BLaER1 treated with 17β-estradiol and CSF1 and Interleukin-3, amounts not matched to agents 10 nM and 100 nM (cell line): ENCODE results near the gene ACSS2.
"Not testable (repeated sequence)": the region's sequence is repeated elsewhere in the genome, so short reads cannot be mapped to it uniquely, and the experiment has no call there.

Source experiments
- H3K27ac ChIP-seq, 11 experiments: shearing (Covaris generic); formaldehyde crosslinking; 2 replicates each; pipeline ENCODE4 v1.8.1; 2022
- H3K27me3 ChIP-seq, 11 experiments: shearing (Covaris generic); formaldehyde crosslinking; 2 replicates each; pipeline ENCODE4 v1.8.1; 2022
- H3K36me3 ChIP-seq, 11 experiments: shearing (Covaris generic); formaldehyde crosslinking; 2 replicates each; pipeline ENCODE4 v1.8.1; 2022
- H3K4me1 ChIP-seq, 10 experiments: shearing (Covaris generic); formaldehyde crosslinking; 2 replicates each; pipeline ENCODE4 v1.8.1; 2022
- H3K4me2 ChIP-seq, 11 experiments: shearing (Covaris generic); formaldehyde crosslinking; 2 replicates each; pipeline ENCODE4 v1.8.1; 2022
- H3K4me3 ChIP-seq, 10 experiments: shearing (Covaris generic); formaldehyde crosslinking; 2 replicates each; pipeline ENCODE4 v1.8.1; 2022
- H3K9ac ChIP-seq, 11 experiments: shearing (Covaris generic); formaldehyde crosslinking; 2 replicates each; pipeline ENCODE4 v1.8.1; 2022
- H3K9me3 ChIP-seq, 11 experiments: shearing (Covaris generic); formaldehyde crosslinking; replicated peaks in 1 of 11; 2 replicates each; pipeline ENCODE4 v1.8.1; 2022
- H4K20me1 ChIP-seq, 11 experiments: shearing (Covaris generic); formaldehyde crosslinking; 2 replicates each; pipeline ENCODE4 v1.8.1; 2022
- Cebpa-rat ChIP-seq, 11 experiments: shearing (Covaris generic); IDR thresholded peaks; 2 replicates each; pipeline ENCODE4 v1.8.1; 2022

The ACSS2 gene

DNA sequence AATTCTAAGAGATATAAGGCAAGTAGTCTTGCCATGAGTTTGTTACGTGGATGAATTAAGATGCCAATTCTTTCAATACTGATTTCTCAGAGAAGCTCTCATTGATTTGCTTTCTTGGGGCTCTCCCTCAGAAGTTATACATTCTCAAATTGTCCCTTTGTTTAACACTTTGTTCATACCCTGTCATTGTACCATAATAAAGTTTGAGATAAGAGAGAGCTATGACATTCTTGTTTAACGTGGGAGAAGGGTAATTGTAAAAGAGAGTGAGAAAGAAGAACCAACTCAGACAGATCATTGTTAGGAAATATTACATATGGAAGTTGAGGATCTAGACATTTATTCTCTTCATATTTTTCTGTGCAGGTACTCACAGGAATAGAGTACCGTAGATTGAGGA is 19.1 kb downstream of the ACSS2 start:
- H3K9ac ChIP-seq, result no peak overlapping the region
- peaks cover 0 to 43% (median 18%) of the 10 kb centered on the region in 10 experiments; a peak in 13 of 20 replicates for H3K4me1 ChIP-seq
- TF ChIP-seq Cebpa-rat (IDR thresholded peaks at IDR 0.05), result no peak
- peaks cover 0 to 8% (median 3%) of the 10 kb centered on the region in 11 experiments; a peak in 2 of 22 replicates for H3K36me3 ChIP-seq
- H3K4me3 ChIP-seq, result no peak overlapping the region
- H3K4me2 ChIP-seq, result no peak overlapping the region
- peaks cover 0 to 15% (median 6%) of the 10 kb centered on the region in 11 experiments; a peak in 9 of 22 replicates for H3K9me3 ChIP-seq
- H3K27me3 ChIP-seq, result no peaks in the 10 kb centered on the region
- H3K27ac ChIP-seq, result no peak overlapping the region
- no peaks in the 10 kb centered on the region for H4K20me1 ChIP-seq

DNA sequence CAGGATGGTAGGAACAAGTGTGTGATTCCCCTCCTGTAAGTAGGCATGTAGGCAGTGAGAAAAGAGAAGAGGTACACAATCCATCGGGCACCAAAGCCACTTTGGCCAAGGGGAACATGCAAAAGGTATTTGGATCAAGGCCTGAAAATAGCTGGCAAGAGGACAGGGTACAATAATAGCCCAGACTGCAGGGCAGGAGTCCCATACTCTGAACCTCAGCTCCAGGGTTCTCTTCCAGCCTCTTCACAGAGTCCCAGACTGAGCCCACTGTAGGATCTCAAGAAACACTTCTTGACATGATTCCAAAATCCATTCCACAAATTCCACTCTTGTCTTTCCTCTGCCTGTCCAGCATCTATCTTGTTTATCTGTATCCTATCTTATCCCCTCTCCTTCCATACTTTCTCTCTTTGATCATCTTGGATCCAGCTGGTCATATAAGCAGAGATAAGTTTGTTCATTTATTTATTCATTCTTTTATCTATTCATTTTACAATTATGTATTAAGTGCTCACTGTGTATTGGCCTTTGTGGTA is 19.7 kb downstream of the ACSS2 start:
- H3K9ac ChIP-seq, result no peak overlapping the region
- H3K4me3 ChIP-seq, result no peak overlapping the region
- peaks cover 0 to 8% (median 3%) of the 10 kb centered on the region in 11 experiments; a peak in 3 of 22 replicates for H3K36me3 ChIP-seq
- H3K9me3 ChIP-seq, result peaks cover 0 to 15% (median 6%) of the 10 kb centered on the region in 11 experiments; a peak in 9 of 22 replicates
- H4K20me1 ChIP-seq, result no peaks in the 10 kb centered on the region
- H3K27ac ChIP-seq, result no peak overlapping the region
- TF ChIP-seq Cebpa-rat (IDR thresholded peaks at IDR 0.05), result no peak
- H3K4me1 ChIP-seq, result peaks cover 0 to 36% (median 16%) of the 10 kb centered on the region in 10 experiments; a peak in 12 of 20 replicates
- no peak overlapping the region for H3K4me2 ChIP-seq
- H3K27me3 ChIP-seq, result no peaks in the 10 kb centered on the region

DNA sequence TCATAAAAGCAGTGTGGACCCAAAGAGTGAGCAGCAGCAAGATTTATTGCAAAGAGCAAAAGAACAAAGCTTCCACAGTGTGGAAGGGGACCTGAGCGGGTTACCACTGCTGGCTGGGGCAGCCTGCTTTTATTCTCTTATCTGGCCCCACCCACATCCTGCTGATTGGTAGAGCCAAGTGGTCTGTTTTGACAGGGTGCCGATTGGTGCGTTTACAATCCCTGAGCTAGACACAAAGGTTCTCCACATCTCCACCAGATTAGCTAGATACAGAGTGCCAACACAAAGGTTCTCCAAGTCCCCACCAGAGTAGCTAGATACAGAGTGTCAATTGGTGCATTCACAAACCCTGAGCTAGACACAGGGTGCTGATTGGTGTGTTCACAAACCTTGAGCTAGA is 21.7 kb downstream of the ACSS2 start:
- not testable (repeated sequence) for H3K4me2 ChIP-seq, H4K20me1 ChIP-seq, H3K9ac ChIP-seq, H3K27ac ChIP-seq, H3K27me3 ChIP-seq, H3K4me3 ChIP-seq
- H3K36me3 ChIP-seq, result peaks cover 0 to 14% (median 4%) of the 10 kb centered on the region in 11 experiments; a peak in 4 of 22 replicates
- H3K4me1 ChIP-seq, result peaks cover 0 to 17% (median 8%) of the 10 kb centered on the region in 10 experiments; a peak in 12 of 20 replicates
- H3K9me3 ChIP-seq, result peaks cover 0 to 15% (median 6%) of the 10 kb centered on the region in 11 experiments; a peak in 9 of 22 replicates

DNA sequence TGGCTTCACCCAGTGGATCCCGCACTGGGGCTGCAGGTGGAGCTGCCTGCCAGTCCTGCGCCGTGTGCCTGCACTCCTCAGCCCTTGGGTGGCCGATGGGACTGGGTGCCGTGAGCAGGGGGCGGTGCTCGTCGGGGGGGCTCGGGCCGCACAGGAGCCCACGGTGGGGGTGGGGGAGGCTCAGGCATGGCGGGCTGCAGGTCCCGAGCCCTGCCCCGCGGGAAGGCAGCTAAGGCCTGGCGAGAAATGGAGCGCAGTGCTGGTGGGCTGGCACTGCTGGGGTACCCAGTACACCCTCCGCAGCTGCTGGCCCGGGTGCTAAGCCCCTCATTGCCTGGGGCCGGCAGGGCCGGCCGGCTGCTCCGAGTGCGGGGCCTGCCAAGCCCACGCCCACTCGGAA is 22.3 kb downstream of the ACSS2 start:
- peaks cover 0 to 13% (median 4%) of the 10 kb centered on the region in 11 experiments; a peak in 4 of 22 replicates for H3K36me3 ChIP-seq
- peaks cover 0 to 15% (median 6%) of the 10 kb centered on the region in 11 experiments; a peak in 9 of 22 replicates for H3K9me3 ChIP-seq
- H3K27ac ChIP-seq, H4K20me1 ChIP-seq, H3K9ac ChIP-seq, H3K4me3 ChIP-seq, H3K4me2 ChIP-seq, H3K27me3 ChIP-seq: not testable (repeated sequence)
- peaks cover 0 to 16% (median 8%) of the 10 kb centered on the region in 10 experiments; a peak in 12 of 20 replicates for H3K4me1 ChIP-seq

DNA sequence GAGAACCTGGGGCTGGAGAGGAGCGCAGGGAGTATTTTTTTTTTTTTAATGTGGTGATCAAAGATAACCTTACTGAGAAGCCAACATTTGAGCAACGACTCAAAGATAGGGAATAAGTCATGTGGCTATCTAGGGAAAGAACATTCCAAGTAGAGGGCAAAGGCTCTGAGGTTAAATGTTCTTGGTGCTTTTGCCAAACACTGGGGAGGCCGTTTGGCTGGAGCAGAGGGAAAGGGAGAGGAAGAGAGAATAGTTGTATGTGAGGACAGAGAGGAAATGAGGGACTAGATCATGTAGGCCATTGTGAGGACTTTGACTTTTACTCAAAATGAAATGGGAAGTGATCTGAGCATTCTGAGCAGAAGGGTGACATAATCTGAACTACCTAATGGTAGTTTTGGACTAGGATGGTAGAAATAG is 27.8 kb downstream of the ACSS2 start:
- no peaks in the 10 kb centered on the region for H3K27me3 ChIP-seq
- peaks cover 0 to 3% (median 0%) of the 10 kb centered on the region in 11 experiments; a peak in 2 of 22 replicates for H4K20me1 ChIP-seq
- no peak overlapping the region for H3K4me3 ChIP-seq
- peaks cover 7 to 52% (median 20%) of the 10 kb centered on the region in 10 experiments; a peak in 19 of 20 replicates for H3K4me1 ChIP-seq
- peaks cover 0 to 10% (median 4%) of the 10 kb centered on the region in 11 experiments; a peak in 3 of 22 replicates for H3K36me3 ChIP-seq
- peaks cover 0 to 8% (median 0%) of the 10 kb centered on the region in 11 experiments; a peak in 3 of 22 replicates for H3K9me3 ChIP-seq
- peak overlapping the region in 3 of 11 experiments; percentile 29 to 65 (median 35); a peak in 6 of 22 replicates for H3K4me2 ChIP-seq
- no peak overlapping the region for H3K9ac ChIP-seq
- no peak for TF ChIP-seq Cebpa-rat (IDR thresholded peaks at IDR 0.05)
- peak overlapping the region in 3 of 11 experiments; percentile 26 to 50 (median 33); a peak in 3 of 22 replicates for H3K27ac ChIP-seq

DNA sequence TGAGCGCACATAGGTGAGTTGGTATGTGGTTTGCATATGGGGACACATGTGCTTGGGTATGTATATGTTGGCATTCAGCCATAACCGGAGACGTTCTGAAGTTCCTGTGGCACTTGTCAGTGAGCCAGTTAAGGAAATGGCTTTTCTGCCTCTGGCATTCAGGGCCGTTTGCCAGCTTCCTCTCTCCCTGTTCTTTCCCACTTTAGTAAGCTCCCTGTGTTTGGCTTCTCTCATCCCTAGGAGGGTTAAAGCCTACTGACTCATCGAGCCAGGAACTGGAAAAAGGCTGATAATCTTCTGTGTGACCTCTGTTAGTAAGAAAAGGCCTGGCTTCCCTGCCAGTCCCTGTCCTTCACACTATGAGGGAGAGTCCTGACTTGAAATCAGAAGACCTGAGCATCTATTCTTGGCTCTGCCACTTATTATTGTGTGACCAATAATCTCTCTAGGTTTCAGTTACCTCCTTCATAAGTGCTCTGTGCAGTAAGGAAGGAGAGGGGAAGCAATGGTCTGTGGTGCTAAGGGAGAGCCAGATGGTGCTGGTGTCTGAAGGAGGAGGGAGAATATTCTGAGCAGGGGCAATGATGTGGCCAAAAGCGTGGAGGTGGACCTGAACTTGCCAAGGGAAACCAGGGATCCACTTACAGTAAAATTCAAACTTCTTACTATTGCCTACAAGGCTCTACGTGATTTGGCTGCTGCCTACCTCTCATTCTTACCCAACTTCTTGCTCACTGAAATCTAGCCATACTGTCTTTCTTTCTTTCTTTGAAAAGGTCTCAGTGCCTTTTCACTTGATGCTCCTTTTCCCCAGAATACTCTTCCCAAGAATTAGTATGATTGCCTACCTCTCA is 31.4 kb downstream of the ACSS2 start:
- Histone ChIP-seq H3K4me2 (peak overlapping the region; percentile 6 to 64 (median 50); a peak in 18 of 22 replicates), H3K27ac (peak overlapping the region in 2 of 11 experiments; percentile 37 to 39; a peak in 2 of 22 replicates), H3K9ac (peak overlapping the region in 2 of 11 experiments; percentile 55 to 60; a peak in 4 of 22 replicates)

DNA sequence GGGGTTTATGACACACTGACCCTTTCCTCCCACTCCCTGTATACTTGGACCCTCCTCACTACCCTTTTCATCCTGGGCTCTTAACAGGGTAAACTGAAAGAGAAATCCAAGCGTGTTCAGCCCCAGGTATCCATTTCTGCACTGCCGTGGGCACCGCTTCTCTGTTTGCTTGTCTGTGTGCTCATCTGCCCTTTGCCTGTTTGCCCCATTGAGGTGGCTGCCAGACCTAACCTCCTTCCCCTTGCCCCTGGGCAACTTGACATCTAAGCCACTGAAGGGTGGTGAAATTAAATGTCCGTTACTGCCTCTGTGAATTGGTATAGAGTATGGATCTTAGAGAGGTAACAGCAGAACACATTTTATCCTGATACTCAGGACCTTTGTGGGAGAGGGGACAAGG is 38.7 kb downstream of the ACSS2 start:
- H4K20me1 ChIP-seq, result no peaks in the 10 kb centered on the region; a peak in 1 of 22 replicates
- H3K27me3 ChIP-seq, result no peaks in the 10 kb centered on the region
- H3K4me2 ChIP-seq, result no peak overlapping the region
- no peak overlapping the region for H3K9ac ChIP-seq
- peaks cover 0 to 74% (median 10%) of the 10 kb centered on the region in 11 experiments; a peak in 13 of 22 replicates for H3K36me3 ChIP-seq
- no peaks in the 10 kb centered on the region for H3K9me3 ChIP-seq
- H3K4me1 ChIP-seq, result no peaks in the 10 kb centered on the region
- H3K27ac ChIP-seq, result no peak overlapping the region
- no peak overlapping the region for H3K4me3 ChIP-seq
- no peak for TF ChIP-seq Cebpa-rat (IDR thresholded peaks at IDR 0.05)

More for the DNA sequence above, 31.4 kb downstream of the ACSS2 start:
- no peak overlapping the region for H3K4me3 ChIP-seq
- H3K9me3 ChIP-seq, result no peaks in the 10 kb centered on the region
- H4K20me1 ChIP-seq, result peaks cover 0 to 3% (median 0%) of the 10 kb centered on the region in 11 experiments; a peak in 2 of 22 replicates
- no peaks in the 10 kb centered on the region for H3K27me3 ChIP-seq
- peaks cover 7 to 40% (median 13%) of the 10 kb centered on the region in 10 experiments; a peak in 19 of 20 replicates for H3K4me1 ChIP-seq
- TF ChIP-seq Cebpa-rat (IDR thresholded peaks at IDR 0.05), result no peak
- H3K36me3 ChIP-seq, result 0 out of 22 replicates have a peak, but pooled peaks cover 0 to 12% (median 0%) of the 10 kb centered on the region in 11 experiments

DNA sequence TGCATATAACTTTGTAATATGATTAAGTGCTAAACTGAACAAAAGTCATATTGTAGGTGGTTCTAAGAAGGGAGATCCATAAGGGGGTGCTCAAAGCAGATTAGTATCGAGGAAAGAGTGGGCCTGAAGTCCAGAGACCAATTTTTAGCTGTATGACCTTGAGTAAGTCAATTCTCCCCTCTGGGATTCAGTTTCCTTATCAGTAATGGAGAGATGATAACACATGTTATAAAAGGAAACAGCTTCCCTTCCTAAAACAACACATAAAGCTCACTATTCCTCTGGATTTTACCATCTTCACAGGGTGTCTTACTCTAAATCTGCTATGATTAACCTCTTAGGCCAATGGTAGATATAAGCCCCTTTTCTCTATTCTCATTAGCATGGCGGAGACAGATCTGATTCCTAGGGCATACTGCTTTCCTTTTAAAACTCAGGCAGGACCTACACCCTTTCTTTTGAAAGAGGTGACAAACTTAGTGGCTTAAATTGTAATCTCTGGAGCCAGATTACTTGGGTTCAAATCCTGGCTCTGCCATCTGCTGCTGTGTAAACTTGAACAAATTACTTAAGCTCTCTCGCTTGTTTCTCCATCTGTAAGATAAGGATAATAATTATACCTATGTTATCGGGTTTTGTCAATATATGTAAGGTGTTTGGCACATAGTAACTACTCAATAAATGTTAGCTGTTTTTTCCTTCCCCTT is 39.5 kb downstream of the ACSS2 start:
- no peak overlapping the region for H3K27ac ChIP-seq
- no peak for TF ChIP-seq Cebpa-rat (IDR thresholded peaks at IDR 0.05)

More for the DNA sequence above, 39.5 kb downstream of the ACSS2 start:
- H3K27me3 ChIP-seq, result no peaks in the 10 kb centered on the region
- no peak overlapping the region for H3K4me3 ChIP-seq
- no peak overlapping the region for H3K4me2 ChIP-seq
- peaks cover 0 to under 1% (median 0%) of the 10 kb centered on the region in 10 experiments; a peak in 2 of 20 replicates for H3K4me1 ChIP-seq
- no peak overlapping the region for H3K9ac ChIP-seq
- H3K36me3 ChIP-seq, result peaks cover 6 to 82% (median 18%) of the 10 kb centered on the region in 11 experiments; a peak in 21 of 22 replicates
- no peaks in the 10 kb centered on the region; a peak in 1 of 22 replicates for H4K20me1 ChIP-seq
- no peaks in the 10 kb centered on the region for H3K9me3 ChIP-seq
